ENCODE data around the gene RFPL1. TPM values are rescaled to one million over a fixed set of nuclear protein-coding genes. Genes with fewer than 3 reads are reported as not detected.
A peak's percentile ranks its signal among the peaks of the same experiment; 100 is the strongest.
"Not testable (repeated sequence)": the region's sequence is repeated elsewhere in the genome, so short reads cannot be mapped to it uniquely, and the experiment has no call there.

RFPL1 gene
- total RNA-seq = not detected in 2 replicates

GRCh38 chr22:29438283-29438682 lies at the start of gene RFPL1:
TSS of gene RFPL1 (plus strand) at chr22:29438583.
- H3K27ac Mint-ChIP-seq; DNase-seq (ENCODE audit: low spot score); H3K9me3 Mint-ChIP-seq; intact Hi-C loops (cut with micrococcal nuclease); H3K36me3 Mint-ChIP-seq (ENCODE audit: low read depth); H3K4me1 Mint-ChIP-seq (ENCODE audit: low read depth); H3K4me3 Mint-ChIP-seq (ENCODE audit: low read depth): not testable (repeated sequence)
- H3K27me3 Mint-ChIP-seq (ENCODE audit: low read depth) = peaks cover 25% of the 10 kb centered on the region

- no peak for DNase-seq (ENCODE audit: low spot score)
Measured at GRCh38 chr22:29388759-29389090, 49.7 kb upstream of the RFPL1 start.

DNA sequence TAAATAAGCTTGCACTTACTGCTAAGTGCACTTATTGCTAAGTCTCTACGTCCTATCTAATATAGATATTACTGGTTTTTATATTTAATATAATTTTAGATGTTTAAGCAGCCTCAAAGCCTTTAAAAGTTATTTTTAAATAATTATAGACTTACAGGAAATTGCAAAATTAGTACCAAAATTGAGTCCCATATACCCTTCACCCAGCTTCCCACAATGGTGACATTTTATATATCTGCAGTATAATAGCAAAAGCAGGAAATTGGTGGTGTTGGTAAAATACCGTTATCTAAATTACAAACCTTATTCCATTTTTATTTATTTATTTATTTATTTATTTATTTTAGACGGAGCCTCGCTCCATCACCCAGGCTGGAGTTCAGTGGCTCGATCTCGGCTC lies 48.1 kb upstream of the RFPL1 start:
- intact Hi-C loops (cut with micrococcal nuclease) = no loop called here
- no peak for DNase-seq (ENCODE audit: low spot score)
- H3K27ac Mint-ChIP-seq = no peak overlapping the region
- no peaks in the 10 kb centered on the region for H3K27me3 Mint-ChIP-seq (ENCODE audit: low read depth)
- peaks cover 25% of the 10 kb centered on the region for H3K4me1 Mint-ChIP-seq (ENCODE audit: low read depth)
- no peak overlapping the region for H3K4me3 Mint-ChIP-seq (ENCODE audit: low read depth)
- H3K36me3 Mint-ChIP-seq (ENCODE audit: low read depth) = peaks cover 5% of the 10 kb centered on the region
- no peaks in the 10 kb centered on the region for H3K9me3 Mint-ChIP-seq

More at GRCh38 chr22:29388759-29389090, 49.7 kb upstream of the RFPL1 start:
- Mint-ChIP-seq H3K4me1 (ENCODE audit: low read depth) (peaks cover 22% of the 10 kb centered on the region), H3K27me3 (ENCODE audit: low read depth) (no peaks in the 10 kb centered on the region), H3K36me3 (ENCODE audit: low read depth) (peaks cover 11% of the 10 kb centered on the region), H3K4me3 (ENCODE audit: low read depth) (peak overlapping the region; percentile 89), H3K27ac (peak overlapping the region; percentile 87), H3K9me3 (no peaks in the 10 kb centered on the region)
- intact Hi-C loops (cut with micrococcal nuclease) = loop anchor here (1.0 kb wide), 1 partner anchor 119 kb away; no protein-coding TSS in a partner anchor

- no peak overlapping the region for H3K4me3 Mint-ChIP-seq (ENCODE audit: low read depth)
- peaks cover 16% of the 10 kb centered on the region for H3K4me1 Mint-ChIP-seq (ENCODE audit: low read depth)
- intact Hi-C loops (cut with micrococcal nuclease) = no loop called here
- H3K27ac Mint-ChIP-seq = no peak overlapping the region
- H3K36me3 Mint-ChIP-seq (ENCODE audit: low read depth) = no peaks in the 10 kb centered on the region
- DNase-seq (ENCODE audit: low spot score) = no peak
- H3K9me3 Mint-ChIP-seq = no peaks in the 10 kb centered on the region
- no peaks in the 10 kb centered on the region for H3K27me3 Mint-ChIP-seq (ENCODE audit: low read depth)
Measured at GRCh38 chr22:29391546-29391945, 46.8 kb upstream of the RFPL1 start.

- no peak overlapping the region for H3K4me3 Mint-ChIP-seq (ENCODE audit: low read depth)
- no peak for DNase-seq (ENCODE audit: low spot score)
- no peak overlapping the region for H3K27ac Mint-ChIP-seq
- H3K4me1 Mint-ChIP-seq (ENCODE audit: low read depth) = peaks cover 6% of the 10 kb centered on the region
- no peaks in the 10 kb centered on the region for H3K36me3 Mint-ChIP-seq (ENCODE audit: low read depth)
- no peaks in the 10 kb centered on the region for H3K27me3 Mint-ChIP-seq (ENCODE audit: low read depth)
- intact Hi-C loops (cut with micrococcal nuclease) = no loop called here
- no peaks in the 10 kb centered on the region for H3K9me3 Mint-ChIP-seq
Measured at GRCh38 chr22:29393019-29393608, 45.3 kb upstream of the RFPL1 start.

DNA sequence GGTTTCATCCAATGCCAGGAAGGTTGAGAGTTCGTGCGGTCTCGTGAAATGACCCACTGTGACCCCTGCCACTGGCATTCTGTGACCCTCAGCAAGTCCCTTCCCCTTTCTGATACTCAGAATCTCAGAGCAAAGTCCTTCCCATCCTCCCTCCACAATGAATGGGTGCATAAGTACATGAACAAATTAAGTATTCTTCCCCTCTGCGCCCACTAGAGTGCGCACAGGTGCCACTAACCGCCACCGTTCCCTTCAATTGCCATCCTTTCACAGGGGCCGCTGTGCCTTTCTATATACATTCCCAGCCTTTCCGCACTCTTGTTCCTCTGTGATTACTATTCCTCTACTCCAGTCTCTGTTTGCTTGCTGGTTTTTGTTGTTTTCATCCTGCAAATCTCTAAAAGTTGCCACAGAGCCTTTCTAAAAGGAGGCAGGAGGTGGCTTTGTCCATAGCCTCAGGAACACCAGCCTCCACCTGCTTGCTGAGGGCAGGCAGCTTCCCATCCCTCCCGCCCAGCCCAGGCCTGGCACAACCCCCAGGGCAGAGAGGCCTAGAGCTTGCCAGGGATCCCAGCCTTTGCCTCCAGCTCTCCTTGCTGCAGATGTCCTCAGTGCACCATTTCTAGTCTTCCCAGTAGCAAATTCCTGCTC lies 43.3 kb upstream of the RFPL1 start:
- intact Hi-C loops (cut with micrococcal nuclease) = loop anchor here (1.0 kb wide), 2 partner anchors 18 to 129 kb away; no protein-coding TSS in a partner anchor
- no peak overlapping the region for H3K4me3 Mint-ChIP-seq (ENCODE audit: low read depth)

DNA sequence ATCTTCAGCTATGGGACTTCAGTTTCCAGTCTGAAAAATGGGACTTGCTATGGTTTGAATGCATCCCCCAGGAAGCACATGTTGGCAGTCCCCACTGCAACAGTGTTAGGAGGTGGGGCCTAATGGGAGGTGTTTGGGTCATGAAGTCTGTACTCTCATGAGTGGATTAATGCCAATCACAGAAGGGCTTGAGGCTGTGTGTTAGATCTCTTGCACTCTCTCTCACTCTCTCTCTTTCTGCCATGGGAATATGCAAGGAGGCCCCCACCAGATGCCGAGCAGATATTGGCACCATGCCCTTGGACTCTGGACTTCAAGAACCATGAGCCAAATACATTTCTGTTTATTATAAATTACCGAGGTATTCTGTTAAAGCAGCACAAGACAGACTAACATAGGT lies 42.3 kb upstream of the RFPL1 start:
- H3K4me3 Mint-ChIP-seq (ENCODE audit: low read depth) = no peak overlapping the region
- H3K27me3 Mint-ChIP-seq (ENCODE audit: low read depth) = peaks cover 11% of the 10 kb centered on the region
- intact Hi-C loops (cut with micrococcal nuclease) = no loop called here
- H3K4me1 Mint-ChIP-seq (ENCODE audit: low read depth) = peaks cover 4% of the 10 kb centered on the region
- no peaks in the 10 kb centered on the region for H3K9me3 Mint-ChIP-seq
- DNase-seq (ENCODE audit: low spot score) = no peak
- H3K27ac Mint-ChIP-seq = no peak overlapping the region
- no peaks in the 10 kb centered on the region for H3K36me3 Mint-ChIP-seq (ENCODE audit: low read depth)

More for the DNA sequence above, 43.3 kb upstream of the RFPL1 start:
- no peaks in the 10 kb centered on the region for H3K36me3 Mint-ChIP-seq (ENCODE audit: low read depth)
- H3K27ac Mint-ChIP-seq = no peak overlapping the region
- no peaks in the 10 kb centered on the region for H3K9me3 Mint-ChIP-seq
- DNase-seq (ENCODE audit: low spot score) = peak; percentile 58
- H3K27me3 Mint-ChIP-seq (ENCODE audit: low read depth) = peaks cover 4% of the 10 kb centered on the region
- H3K4me1 Mint-ChIP-seq (ENCODE audit: low read depth) = peaks cover 4% of the 10 kb centered on the region

DNA sequence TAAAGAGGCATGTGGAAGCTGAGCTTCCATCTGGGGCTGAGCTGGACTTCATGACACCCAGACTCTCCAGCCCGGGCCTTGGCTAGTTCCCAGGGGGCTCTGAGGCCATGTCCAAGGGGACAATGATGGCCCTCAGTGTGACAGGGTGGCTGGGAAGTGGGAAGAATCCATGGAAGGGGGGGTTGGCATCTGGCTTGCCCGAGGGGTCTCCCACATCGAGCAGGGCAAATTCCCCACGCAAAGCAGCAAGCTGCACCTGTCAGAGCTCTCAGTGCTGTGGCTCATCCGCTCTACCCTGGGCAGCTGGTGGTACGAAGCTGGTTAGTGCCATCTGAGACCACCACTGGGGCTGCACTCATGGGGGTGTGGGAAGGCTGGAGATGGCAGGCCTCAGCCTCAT lies 40.6 kb upstream of the RFPL1 start:
- Mint-ChIP-seq H3K27ac (no peak overlapping the region), H3K27me3 (ENCODE audit: low read depth) (peaks cover 21% of the 10 kb centered on the region), H3K9me3 (no peaks in the 10 kb centered on the region), H3K36me3 (ENCODE audit: low read depth) (no peaks in the 10 kb centered on the region), H3K4me1 (ENCODE audit: low read depth) (peaks cover 4% of the 10 kb centered on the region), H3K4me3 (ENCODE audit: low read depth) (no peak overlapping the region)
- intact Hi-C loops (cut with micrococcal nuclease) = no loop called here
- no peak for DNase-seq (ENCODE audit: low spot score)

GRCh38 chr22:29400576-29400975 lies 37.8 kb upstream of the RFPL1 start:
- intact Hi-C loops (cut with micrococcal nuclease) = no loop called here
- H3K4me3 Mint-ChIP-seq (ENCODE audit: low read depth) = no peak overlapping the region
- DNase-seq (ENCODE audit: low spot score) = no peak
- H3K4me1 Mint-ChIP-seq (ENCODE audit: low read depth) = no peaks in the 10 kb centered on the region
- no peak overlapping the region for H3K27ac Mint-ChIP-seq
- peaks cover 25% of the 10 kb centered on the region for H3K27me3 Mint-ChIP-seq (ENCODE audit: low read depth)
- no peaks in the 10 kb centered on the region for H3K36me3 Mint-ChIP-seq (ENCODE audit: low read depth)
- no peaks in the 10 kb centered on the region for H3K9me3 Mint-ChIP-seq

GRCh38 chr22:29401538-29401937 lies 36.8 kb upstream of the RFPL1 start:
- H3K27ac Mint-ChIP-seq; H3K36me3 Mint-ChIP-seq (ENCODE audit: low read depth); DNase-seq (ENCODE audit: low spot score); intact Hi-C loops (cut with micrococcal nuclease); H3K4me3 Mint-ChIP-seq (ENCODE audit: low read depth); H3K4me1 Mint-ChIP-seq (ENCODE audit: low read depth); H3K9me3 Mint-ChIP-seq: not testable (repeated sequence)
- peaks cover 25% of the 10 kb centered on the region for H3K27me3 Mint-ChIP-seq (ENCODE audit: low read depth)

DNA sequence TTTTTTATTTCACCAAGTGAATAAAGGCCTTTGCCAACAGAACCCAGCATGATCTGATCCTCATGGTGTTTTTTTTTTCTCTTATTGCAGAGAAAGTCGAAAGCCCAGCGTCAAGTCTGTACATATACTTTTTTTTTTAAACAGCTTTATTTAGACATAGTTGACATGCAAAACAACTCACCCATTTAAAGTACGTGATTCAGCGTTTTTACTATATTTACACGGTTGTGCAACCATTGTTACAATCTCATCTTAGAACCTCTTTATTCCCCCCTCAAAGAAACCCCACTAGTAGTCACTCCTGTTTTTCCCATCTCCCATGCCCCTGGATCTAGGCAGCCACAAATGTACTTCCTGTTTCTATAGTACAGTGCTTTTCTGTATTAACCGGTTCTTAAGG lies 29.4 kb upstream of the RFPL1 start:
- DNase-seq (ENCODE audit: low spot score) = no peak
- H3K36me3 Mint-ChIP-seq (ENCODE audit: low read depth) = no peaks in the 10 kb centered on the region
- peaks cover 2% of the 10 kb centered on the region for H3K27me3 Mint-ChIP-seq (ENCODE audit: low read depth)
- intact Hi-C loops (cut with micrococcal nuclease) = no loop called here
- peaks cover 24% of the 10 kb centered on the region for H3K4me1 Mint-ChIP-seq (ENCODE audit: low read depth)
- no peaks in the 10 kb centered on the region for H3K9me3 Mint-ChIP-seq
- no peak overlapping the region for H3K27ac Mint-ChIP-seq
- no peak overlapping the region for H3K4me3 Mint-ChIP-seq (ENCODE audit: low read depth)

DNA sequence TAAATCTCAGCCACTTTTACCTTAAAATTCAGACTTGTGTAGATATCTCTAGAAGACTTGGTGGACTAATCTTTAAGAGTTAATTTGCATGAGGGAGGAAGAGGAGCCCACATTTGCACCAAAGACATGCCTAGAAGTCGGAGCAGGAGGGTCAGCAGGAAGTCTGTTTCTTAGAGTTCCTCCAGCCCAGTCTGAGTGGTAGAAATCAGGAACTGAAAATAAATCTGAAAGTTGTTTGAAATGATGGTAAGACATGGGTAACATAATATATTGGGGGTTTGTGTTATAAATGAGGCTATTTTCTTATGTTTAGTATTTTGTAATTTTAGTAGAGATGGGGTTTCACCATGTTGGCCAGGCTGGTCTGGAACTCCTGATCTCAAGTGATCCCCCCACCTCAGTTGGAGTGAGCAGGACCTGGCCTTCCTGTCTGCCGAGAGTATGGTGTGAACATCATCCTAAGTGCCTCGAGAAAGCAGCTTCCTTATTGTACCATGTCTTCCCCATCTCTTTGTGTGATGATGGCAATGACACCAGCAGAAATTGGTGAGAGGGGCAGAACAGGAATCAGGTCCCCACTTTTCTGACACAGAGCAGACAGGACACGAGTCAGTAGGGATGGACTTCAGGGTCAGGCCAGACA lies 26.7 kb upstream of the RFPL1 start:
- H3K4me3 Mint-ChIP-seq (ENCODE audit: low read depth); H3K27me3 Mint-ChIP-seq (ENCODE audit: low read depth); H3K9me3 Mint-ChIP-seq; intact Hi-C loops (cut with micrococcal nuclease); H3K27ac Mint-ChIP-seq; DNase-seq (ENCODE audit: low spot score); H3K36me3 Mint-ChIP-seq (ENCODE audit: low read depth): not testable (repeated sequence)
- peaks cover 45% of the 10 kb centered on the region for H3K4me1 Mint-ChIP-seq (ENCODE audit: low read depth)

GRCh38 chr22:29412772-29413171 lies 25.6 kb upstream of the RFPL1 start:
- not testable (repeated sequence) for H3K36me3 Mint-ChIP-seq (ENCODE audit: low read depth); H3K4me3 Mint-ChIP-seq (ENCODE audit: low read depth)
- H3K4me1 Mint-ChIP-seq (ENCODE audit: low read depth) = peaks cover 45% of the 10 kb centered on the region

More at GRCh38 chr22:29412772-29413171, 25.6 kb upstream of the RFPL1 start:
- H3K27ac Mint-ChIP-seq; H3K27me3 Mint-ChIP-seq (ENCODE audit: low read depth); DNase-seq (ENCODE audit: low spot score); H3K9me3 Mint-ChIP-seq: not testable (repeated sequence)
- intact Hi-C loops (cut with micrococcal nuclease) = loop anchor here (1.0 kb wide), 1 partner anchor 17 kb away; no protein-coding TSS in a partner anchor
